ENCODE measurements around the gene B4GALNT1.

B4GALNT1 gene

DNA sequence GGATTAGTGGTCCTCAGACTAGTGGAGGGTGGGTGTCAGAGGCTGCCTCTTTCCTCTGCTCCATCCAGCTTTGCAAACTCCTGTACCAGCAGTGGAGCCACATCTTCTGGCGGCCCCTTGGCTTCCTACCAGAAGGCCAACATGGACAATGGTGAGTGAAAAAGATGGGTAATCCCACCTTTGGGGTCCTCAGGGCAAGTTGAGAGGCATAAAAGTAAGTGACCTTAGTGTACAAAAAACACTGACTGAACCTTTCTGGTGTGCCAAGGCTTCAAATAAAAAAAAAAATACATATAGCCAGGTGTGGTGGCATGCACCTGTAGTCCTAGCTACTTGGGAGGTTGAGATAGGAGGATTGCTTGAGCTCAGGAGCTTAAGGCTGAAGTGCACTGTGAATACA, 51.2 kb downstream of the B4GALNT1 start:
- Histone ChIP-seq H3K27ac (ENCODE audit: low read depth, low read length, severe bottlenecking) (no peak overlapping the region), H3K36me3 (ENCODE audit: control insufficient read depth, insufficient read depth, low read length) (no peaks in the 10 kb centered on the region), H3K4me3 (ENCODE audit: extremely low read depth, insufficient read depth, low read length, poor library complexity, severe bottlenecking) (no peak overlapping the region), H3K4me1 (ENCODE audit: control insufficient read depth, insufficient read depth, low read length, poor library complexity, severe bottlenecking) (no peaks in the 10 kb centered on the region), H3K9me3 (ENCODE audit: control insufficient read depth, low read length) (no peaks in the 10 kb centered on the region)
- WGBS, 2 experiments (ENCODE audit: insufficient coverage in 2 of 2): no CpG with 5 or more reads among the region's 1 CpG

DNA sequence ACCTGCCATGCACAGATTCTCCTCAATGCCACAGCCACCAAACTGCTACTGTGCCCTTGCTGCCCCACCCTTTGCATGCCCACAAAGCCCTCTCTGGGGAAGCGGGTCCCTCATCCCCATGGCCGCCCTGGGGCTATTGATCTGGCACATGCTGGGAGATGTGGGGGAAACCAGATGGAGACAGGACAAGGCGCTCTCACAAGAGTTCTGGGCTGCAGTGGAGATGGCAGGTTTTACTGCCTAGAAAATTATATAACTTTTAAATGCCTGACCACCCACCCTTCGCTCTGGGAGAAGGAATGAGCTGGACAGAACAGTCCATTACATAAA, 52.6 kb downstream of the B4GALNT1 start:
- H3K36me3 ChIP-seq (ENCODE audit: control insufficient read depth, insufficient read depth, low read length): no peaks in the 10 kb centered on the region
- H3K9me3 ChIP-seq (ENCODE audit: control insufficient read depth, low read length): no peaks in the 10 kb centered on the region
- no peak overlapping the region for H3K27ac ChIP-seq (ENCODE audit: low read depth, low read length, severe bottlenecking)
- no peak overlapping the region for H3K4me3 ChIP-seq (ENCODE audit: extremely low read depth, insufficient read depth, low read length, poor library complexity, severe bottlenecking)
- 82 to 84% methylated on average over 1 to 2 of the region's 4 CpGs for WGBS, 2 experiments (ENCODE audit: insufficient coverage in 2 of 2)
- no peaks in the 10 kb centered on the region for H3K4me1 ChIP-seq (ENCODE audit: control insufficient read depth, insufficient read depth, low read length, poor library complexity, severe bottlenecking)

DNA sequence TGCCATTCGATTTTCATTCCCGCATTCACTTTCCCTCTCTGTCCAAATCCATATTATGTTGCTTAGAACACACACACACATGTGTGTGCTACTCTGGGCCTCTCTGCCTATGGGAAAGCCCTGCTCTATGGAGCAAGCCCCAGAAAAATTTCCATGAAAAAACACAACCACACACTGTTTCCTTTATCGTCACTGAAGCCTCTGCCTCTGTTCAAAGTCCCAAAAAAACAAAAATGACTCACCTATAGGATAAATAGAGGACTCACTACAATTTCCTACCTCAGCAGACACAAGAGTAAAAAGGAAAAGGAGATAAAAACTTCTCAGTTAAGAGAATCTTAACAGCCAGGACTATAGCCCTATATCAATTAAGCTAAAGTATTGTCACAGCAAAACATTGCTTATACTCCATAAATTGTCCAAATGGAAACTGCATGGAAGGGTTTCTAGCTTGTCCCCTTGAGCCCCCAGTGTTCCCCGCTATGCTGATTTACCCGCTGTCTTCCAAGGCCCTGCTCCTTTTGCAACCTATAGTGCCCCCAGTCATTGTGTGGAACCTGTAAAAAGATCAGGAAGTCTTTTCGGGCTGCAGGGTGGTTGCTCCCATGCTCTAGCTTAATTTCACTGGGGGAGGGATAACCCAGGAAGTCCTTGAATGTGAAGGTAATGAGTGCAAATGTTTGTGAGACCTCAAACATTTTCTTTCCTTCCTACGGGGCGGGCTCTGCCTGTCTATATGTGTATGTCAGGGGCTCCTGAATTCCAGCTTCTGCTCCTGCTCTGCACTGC, 53.1 kb downstream of the B4GALNT1 start:
- WGBS, 2 experiments (ENCODE audit: insufficient coverage in 2 of 2): 81 to 93% methylated on average over 3 of the region's 8 CpGs
- Histone ChIP-seq H3K27ac (ENCODE audit: low read depth, low read length, severe bottlenecking) (no peak overlapping the region), H3K36me3 (ENCODE audit: control insufficient read depth, insufficient read depth, low read length) (no peaks in the 10 kb centered on the region), H3K4me3 (ENCODE audit: extremely low read depth, insufficient read depth, low read length, poor library complexity, severe bottlenecking) (no peak overlapping the region), H3K4me1 (ENCODE audit: control insufficient read depth, insufficient read depth, low read length, poor library complexity, severe bottlenecking) (no peaks in the 10 kb centered on the region), H3K9me3 (ENCODE audit: control insufficient read depth, low read length) (no peaks in the 10 kb centered on the region)

DNA sequence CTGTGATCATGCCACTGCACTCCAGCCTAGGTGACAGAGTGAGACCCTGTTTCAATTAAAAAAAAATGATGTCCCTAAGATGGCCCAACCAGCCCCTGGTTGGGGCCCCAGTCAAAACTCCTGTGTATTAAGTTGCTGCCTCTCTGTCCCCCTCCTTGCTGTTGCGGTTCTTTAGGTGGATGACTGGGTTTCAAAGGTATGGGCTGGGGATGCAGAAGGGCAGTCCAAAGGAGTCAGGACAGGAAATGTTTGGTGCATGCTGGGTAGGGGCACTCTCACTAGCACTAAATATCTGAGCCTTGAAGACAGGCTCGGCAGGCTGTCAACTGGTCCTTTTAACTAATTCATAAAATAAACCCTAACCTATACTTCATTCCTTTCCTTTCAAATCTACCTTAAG, 54.0 kb downstream of the B4GALNT1 start:
- no peak overlapping the region for H3K27ac ChIP-seq (ENCODE audit: low read depth, low read length, severe bottlenecking)

DNA sequence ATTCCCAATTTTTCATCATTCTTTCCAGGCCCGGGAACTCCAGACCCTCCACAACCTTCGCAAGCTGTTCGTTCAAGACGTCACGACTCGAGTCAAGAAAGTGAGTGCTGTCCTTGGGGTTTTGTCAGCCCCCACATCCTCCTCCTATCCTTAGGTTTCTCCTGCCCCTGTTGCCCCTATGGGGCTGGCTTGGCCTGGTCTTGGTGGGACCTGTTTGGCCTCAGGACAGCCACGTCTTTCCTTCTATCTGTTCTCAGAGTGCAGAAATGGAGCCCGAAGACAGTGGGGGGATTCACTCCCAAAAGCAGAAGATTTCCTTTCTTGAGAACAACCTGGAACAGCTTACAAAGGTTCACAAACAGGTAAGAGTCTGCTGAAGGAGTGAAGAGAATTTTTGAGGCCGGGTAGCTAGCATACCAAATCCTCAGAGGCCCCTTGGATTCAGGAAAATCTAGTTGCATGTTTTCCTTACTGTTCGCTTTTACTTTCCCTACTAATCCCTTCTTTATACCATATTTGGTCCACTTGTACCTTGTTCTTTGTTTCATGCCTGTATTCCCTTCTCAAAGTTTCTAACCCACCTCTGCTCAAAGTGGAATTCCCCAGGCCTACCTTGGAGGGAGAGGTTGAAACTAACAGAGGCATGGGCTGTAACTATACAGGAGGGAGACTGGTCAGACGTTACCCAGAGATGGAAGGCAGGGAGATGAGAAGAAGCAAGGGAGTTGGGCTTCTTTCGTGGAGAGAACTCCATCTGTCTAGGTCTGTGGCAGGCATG, 54.8 kb downstream of the B4GALNT1 start:
- H3K9me3 ChIP-seq (ENCODE audit: control insufficient read depth, low read length): no peaks in the 10 kb centered on the region
- WGBS, 2 experiments (ENCODE audit: insufficient coverage in 2 of 2): 92 to 93% methylated on average over 10 of the region's 12 CpGs
- no peaks in the 10 kb centered on the region for H3K4me1 ChIP-seq (ENCODE audit: control insufficient read depth, insufficient read depth, low read length, poor library complexity, severe bottlenecking)
- no peak overlapping the region for H3K27ac ChIP-seq (ENCODE audit: low read depth, low read length, severe bottlenecking)
- no peak overlapping the region for H3K4me3 ChIP-seq (ENCODE audit: extremely low read depth, insufficient read depth, low read length, poor library complexity, severe bottlenecking)
- no peaks in the 10 kb centered on the region for H3K36me3 ChIP-seq (ENCODE audit: control insufficient read depth, insufficient read depth, low read length)

More for the DNA sequence above, 54.0 kb downstream of the B4GALNT1 start:
- Histone ChIP-seq H3K9me3 (ENCODE audit: control insufficient read depth, low read length) (no peaks in the 10 kb centered on the region), H3K4me1 (ENCODE audit: control insufficient read depth, insufficient read depth, low read length, poor library complexity, severe bottlenecking) (no peaks in the 10 kb centered on the region), H3K4me3 (ENCODE audit: extremely low read depth, insufficient read depth, low read length, poor library complexity, severe bottlenecking) (no peak overlapping the region), H3K36me3 (ENCODE audit: control insufficient read depth, insufficient read depth, low read length) (no peaks in the 10 kb centered on the region)
- WGBS, 2 experiments (ENCODE audit: insufficient coverage in 2 of 2): 92 to 100% methylated on average over 1 to 2 of the region's 2 CpGs

DNA sequence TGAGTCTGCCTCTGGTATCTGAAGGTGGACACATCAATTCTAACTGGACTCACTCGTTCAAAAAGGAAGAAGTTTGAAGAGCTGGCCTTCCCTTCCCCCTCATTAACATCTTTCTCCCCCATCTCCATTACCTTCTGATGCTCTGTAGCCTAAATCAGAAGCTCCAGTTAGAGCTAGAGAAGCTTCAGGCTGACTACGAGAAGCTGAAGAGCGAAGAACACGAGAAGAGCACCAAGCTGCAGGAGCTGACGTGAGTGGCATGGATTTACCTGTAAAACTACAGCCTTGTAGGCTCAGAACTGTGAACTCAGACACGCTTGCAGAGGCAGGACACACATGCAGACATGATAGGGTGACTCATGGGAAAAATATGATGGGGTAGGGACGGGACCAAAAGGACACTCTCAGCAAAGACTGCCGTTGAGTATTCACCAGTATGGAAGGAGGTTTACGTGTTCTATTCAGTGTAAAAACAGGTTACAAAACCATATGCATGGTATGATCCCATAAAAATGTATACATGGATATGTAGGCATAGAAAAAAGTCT, 56.3 kb downstream of the B4GALNT1 start:
- Histone ChIP-seq H3K4me3 (ENCODE audit: extremely low read depth, insufficient read depth, low read length, poor library complexity, severe bottlenecking) (no peak overlapping the region), H3K4me1 (ENCODE audit: control insufficient read depth, insufficient read depth, low read length, poor library complexity, severe bottlenecking) (no peaks in the 10 kb centered on the region), H3K36me3 (ENCODE audit: control insufficient read depth, insufficient read depth, low read length) (no peaks in the 10 kb centered on the region), H3K9me3 (ENCODE audit: control insufficient read depth, low read length) (no peaks in the 10 kb centered on the region), H3K27ac (ENCODE audit: low read depth, low read length, severe bottlenecking) (no peak overlapping the region)
- WGBS, 2 experiments (ENCODE audit: insufficient coverage in 2 of 2): 91 to 97% methylated on average over 8 to 9 of the region's 9 CpGs
